HepG2 (cell line): ENCODE measurements around the gene SAMD4B. TPM values are rescaled to one million over a fixed set of nuclear protein-coding genes. Genes with fewer than 3 reads are reported as not detected.

Experiments
- DRAP1 ChIP-seq: IDR thresholded peaks from 2 replicates; pipeline ENCODE4 v1.6.1; 2016; ENCODE audit warnings: missing genetic modification reagents, missing compliant biosample characterization
- EP300 ChIP-seq, 3 experiments: sonication (generic) in 1 of 3; formaldehyde crosslinking in 1 of 3; IDR thresholded peaks; 2 replicates each; pipeline versions ENCODE4 v1.5.1 to v1.6.1; 2011 to 2020; ENCODE audit warnings: low read depth in 2 of 3, low read length in 2 of 3, borderline replicate concordance in 1 of 3, improper control_type of control experiment in 1 of 3, mild to moderate bottlenecking in 1 of 3, missing genetic modification reagents in 1 of 3, moderate library complexity in 1 of 3
- HMGA1 ChIP-seq: sonication (generic); formaldehyde crosslinking; conservative IDR thresholded peaks from 2 replicates; pipeline ENCODE4 v1.4.0; 2020; ENCODE audit warnings: missing genetic modification reagents
- MAFF ChIP-seq: IDR thresholded peaks from 2 replicates; pipeline ENCODE4 v1.6.1; 2011; ENCODE audit warnings: low read depth, low read length, improper control_type of control experiment
- MIER2 ChIP-seq: IDR thresholded peaks from 2 replicates; pipeline ENCODE4 v1.6.1; 2016; ENCODE audit warnings: missing biosample characterization, missing genetic modification reagents
- MTA1 ChIP-seq: sonication (generic); formaldehyde crosslinking; IDR thresholded peaks from 2 replicates; pipeline ENCODE4 v1.4.0; 2020; ENCODE audit warnings: missing genetic modification reagents, mild to moderate bottlenecking, borderline replicate concordance
- NCOA2 ChIP-seq: sonication (generic); formaldehyde crosslinking; IDR thresholded peaks from 2 replicates; pipeline ENCODE4 v1.8.0; 2022; ENCODE audit warnings: inconsistent platforms
- RARA ChIP-seq: IDR thresholded peaks from 2 replicates; pipeline ENCODE4 v1.6.1; 2016; ENCODE audit warnings: missing genetic modification reagents, missing compliant biosample characterization
- RBM22 ChIP-seq: fragments of 200-400 bp; formaldehyde crosslinking; optimal IDR thresholded peaks from 2 replicates; pipeline ENCODE3; 2017; ENCODE audit warnings: mild to moderate bottlenecking, low read length, moderate library complexity
- SMAD1 ChIP-seq: sonication (generic); formaldehyde crosslinking; IDR thresholded peaks from 2 replicates; pipeline ENCODE4 v1.4.0; 2020; ENCODE audit warnings: missing genetic modification reagents, low read depth, mild to moderate bottlenecking, borderline replicate concordance
- SOX6 ChIP-seq, 2 experiments: fragments of 450-650 bp in 1 of 2; sonication (generic) in 1 of 2; formaldehyde crosslinking in 1 of 2; IDR thresholded peaks; 2 replicates each; pipeline versions ENCODE4 v1.4.0 to v1.6.1; 2017 to 2020; ENCODE audit warnings: antibody characterized with exemption in 1 of 2, mild to moderate bottlenecking in 1 of 2, missing genetic modification reagents in 1 of 2
- THRA ChIP-seq: sonication (generic); formaldehyde crosslinking; IDR thresholded peaks from 2 replicates; pipeline ENCODE4 v1.4.0; 2020; ENCODE audit warnings: missing genetic modification reagents, borderline replicate concordance
- ZBTB20 ChIP-seq: sonication (generic); formaldehyde crosslinking; IDR thresholded peaks from 2 replicates; pipeline ENCODE4 v1.8.1; 2023; ENCODE audit warnings: missing genetic modification reagents, low read depth, mild to moderate bottlenecking, borderline replicate concordance
- ZFP82 ChIP-seq: sonication (generic); formaldehyde crosslinking; IDR thresholded peaks from 2 replicates; pipeline ENCODE4 v1.5.1; 2020; ENCODE audit warnings: mild to moderate bottlenecking, missing genetic modification reagents, borderline replicate concordance
- ZNF605 ChIP-seq: sonication (generic); formaldehyde crosslinking; IDR thresholded peaks from 2 replicates; pipeline ENCODE4 v1.8.0; 2022; ENCODE audit warnings: mild to moderate bottlenecking, missing genetic modification reagents
- ZNF775 ChIP-seq: sonication (generic); formaldehyde crosslinking; IDR thresholded peaks from 2 replicates; pipeline ENCODE4 v1.4.0; 2020; ENCODE audit warnings: missing genetic modification reagents, mild to moderate bottlenecking, moderate library complexity, borderline replicate concordance
- polyA plus RNA-seq, 8 experiments: library from polyadenylated mRNA; depleted of rRNA in 3 of 8; stranded (reverse) in 7 of 8; unstranded in 1 of 8; fragments of >200 nt; fragmentation: Illumina TruSeq in 4 of 8; extraction: Trizol in 4 of 8; gene quantifications; 2 replicates each; pipeline versions ENCODE4 v1.2.1 to v1.2.3, GENCODE V29; 2011 to 2016; ENCODE audit warnings: low read depth in 4 of 8, missing spikeins in 1 of 8, mixed read lengths in 1 of 8; ENCODE audit not compliant: insufficient read depth in 1 of 8
- total RNA-seq, 5 experiments: library from RNA; depleted of rRNA; stranded (reverse); fragments of >200 nt; fragmentation: Illumina TruSeq; extraction: Trizol; gene quantifications; 2 replicates each; pipeline ENCODE4 v1.2.3, GENCODE V29; 2016; ENCODE audit warnings: low read depth in 1 of 5
- TF ChIP-seq, protein P1 (sequence below): sonication (generic); IDR thresholded peaks from 2 replicates; pipeline ENCODE4 v1.6.1; 2016; ENCODE audit warnings: low read depth, borderline replicate concordance
- TF ChIP-seq, protein P2 (sequence below): sonication (generic); formaldehyde crosslinking; IDR thresholded peaks from 2 replicates; pipeline ENCODE4 v1.4.0; 2020; ENCODE audit warnings: missing genetic modification reagents

The SAMD4B gene
- total and polyA plus RNA-seq, 2 of the 13 experiments (the other 11 are each of a cell fraction or from before 2014, with no cell fraction given) = 26.0 to 31.8 TPM

GRCh38 chr19:39411081-39411831 lies 69.0 kb downstream of the SAMD4B start (continued):
- TF ChIP-seq ZNF605 (CRISPR knock-in tag) = no peak
- no peak for TF ChIP-seq MIER2 (CRISPR knock-in tag)
- peak; percentile 84; the same call in 1 of the 2 replicates for TF ChIP-seq ZBTB20 (CRISPR knock-in tag)
- no peak for TF ChIP-seq HMGA1
- TF ChIP-seq ZFP82 (CRISPR knock-in tag) = peak; percentile 24; the same call in 1 of the 2 replicates
- TF ChIP-seq THRA (CRISPR knock-in tag) = peak; percentile 21; the same call in 1 of the 2 replicates
- TF ChIP-seq, protein P1, sequence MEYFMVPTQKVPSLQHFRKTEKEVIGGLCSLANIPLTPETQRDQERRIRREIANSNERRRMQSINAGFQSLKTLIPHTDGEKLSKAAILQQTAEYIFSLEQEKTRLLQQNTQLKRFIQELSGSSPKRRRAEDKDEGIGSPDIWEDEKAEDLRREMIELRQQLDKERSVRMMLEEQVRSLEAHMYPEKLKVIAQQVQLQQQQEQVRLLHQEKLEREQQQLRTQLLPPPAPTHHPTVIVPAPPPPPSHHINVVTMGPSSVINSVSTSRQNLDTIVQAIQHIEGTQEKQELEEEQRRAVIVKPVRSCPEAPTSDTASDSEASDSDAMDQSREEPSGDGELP = peak; percentile 42; the same call in 1 of the 2 replicates
- peak in 1 of 2 experiments; percentile 71; a peak in 1 of 4 replicates for TF ChIP-seq EP300 (IDR thresholded peaks at IDR 0.05; ENCODE audit: low read depth in 2 of 2, low read length in 2 of 2)
- TF ChIP-seq EP300 (CRISPR knock-in tag; IDR thresholded peaks at IDR 0.05; ENCODE audit: borderline replicate concordance) = no peak; the same call in 1 of the 2 replicates
- no peak for TF ChIP-seq RBM22
- no peak for TF ChIP-seq SOX6 (IDR thresholded peaks at IDR 0.05)
- TF ChIP-seq SOX6 (CRISPR knock-in tag; IDR thresholded peaks at IDR 0.05) = peak; percentile 61
- peak; percentile 99 for TF ChIP-seq RARA
- no peak for TF ChIP-seq ZNF775 (CRISPR knock-in tag)
- TF ChIP-seq MTA1 (CRISPR knock-in tag) = peak; percentile 64; the same call in 1 of the 2 replicates
- no peak for TF ChIP-seq MAFF
- TF ChIP-seq, protein P2, sequence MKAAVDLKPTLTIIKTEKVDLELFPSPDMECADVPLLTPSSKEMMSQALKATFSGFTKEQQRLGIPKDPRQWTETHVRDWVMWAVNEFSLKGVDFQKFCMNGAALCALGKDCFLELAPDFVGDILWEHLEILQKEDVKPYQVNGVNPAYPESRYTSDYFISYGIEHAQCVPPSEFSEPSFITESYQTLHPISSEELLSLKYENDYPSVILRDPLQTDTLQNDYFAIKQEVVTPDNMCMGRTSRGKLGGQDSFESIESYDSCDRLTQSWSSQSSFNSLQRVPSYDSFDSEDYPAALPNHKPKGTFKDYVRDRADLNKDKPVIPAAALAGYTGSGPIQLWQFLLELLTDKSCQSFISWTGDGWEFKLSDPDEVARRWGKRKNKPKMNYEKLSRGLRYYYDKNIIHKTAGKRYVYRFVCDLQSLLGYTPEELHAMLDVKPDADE (CRISPR knock-in tag) = no peak
- TF ChIP-seq DRAP1 = peak; percentile 73
- TF ChIP-seq NCOA2 (CRISPR knock-in tag) = peak; percentile 34; the same call in 1 of the 2 replicates
- TF ChIP-seq SMAD1 (CRISPR knock-in tag) = 0 out of 2 replicates have a peak, but pooled peaks have one; percentile 21
